Measurements from ENCODE around the gene HDAC9.

The HDAC9 gene

GRCh38 chr7:18902892-18903291 is 407.3 kb downstream of the HDAC9 start:
- H3K27ac ChIP-seq (ENCODE audit: low read depth, low read length), result no peak overlapping the region
- no peaks in the 10 kb centered on the region for H4K20me1 ChIP-seq (ENCODE audit: low read depth, low read length)
- H3K4me2 ChIP-seq (ENCODE audit: low read depth, low read length, poor library complexity, severe bottlenecking), result no peak overlapping the region
- no peaks in the 10 kb centered on the region for H3K79me2 ChIP-seq (ENCODE audit: insufficient read depth, low read length)
- H2AFZ ChIP-seq (ENCODE audit: low read depth, low read length, severe bottlenecking), result no peak overlapping the region
- TF ChIP-seq CTCF (IDR thresholded peaks at IDR 0.05; ENCODE audit: insufficient read depth, low read length, poor library complexity, severe bottlenecking) (no peak), EZH2phosphoT487 (conservative IDR thresholded peaks at IDR 0.05; ENCODE audit: low read length) (no peak)
- no peaks in the 10 kb centered on the region for H3F3A ChIP-seq (ENCODE audit: insufficient read depth)
- no peaks in the 10 kb centered on the region for H3K27me3 ChIP-seq (ENCODE audit: low read length)
- H3K36me3 ChIP-seq (ENCODE audit: low read length), result no peaks in the 10 kb centered on the region
- H3K9me2 ChIP-seq (replicated peaks; ENCODE audit: insufficient read depth, low read length), result no peaks in the 10 kb centered on the region
- no peak overlapping the region for H3K4me3 ChIP-seq (ENCODE audit: insufficient read depth, low read length, poor library complexity, severe bottlenecking)
- no peak overlapping the region for H3K9ac ChIP-seq (ENCODE audit: low read length)
- H3K9me3 ChIP-seq (ENCODE audit: insufficient read depth, low read length), result no peaks in the 10 kb centered on the region

GRCh38 chr7:18903695-18904094 is 408.1 kb downstream of the HDAC9 start:
- no peaks in the 10 kb centered on the region for H4K20me1 ChIP-seq (ENCODE audit: low read depth, low read length)
- no peaks in the 10 kb centered on the region for H3K27me3 ChIP-seq (ENCODE audit: low read length)
- TF ChIP-seq EZH2phosphoT487 (conservative IDR thresholded peaks at IDR 0.05; ENCODE audit: low read length) (no peak), CTCF (IDR thresholded peaks at IDR 0.05; ENCODE audit: insufficient read depth, low read length, poor library complexity, severe bottlenecking) (no peak)
- H3K9me3 ChIP-seq (ENCODE audit: insufficient read depth, low read length), result no peaks in the 10 kb centered on the region
- H3K79me2 ChIP-seq (ENCODE audit: insufficient read depth, low read length), result no peaks in the 10 kb centered on the region
- H3K4me2 ChIP-seq (ENCODE audit: low read depth, low read length, poor library complexity, severe bottlenecking), result no peak overlapping the region
- no peak overlapping the region for H2AFZ ChIP-seq (ENCODE audit: low read depth, low read length, severe bottlenecking)
- no peaks in the 10 kb centered on the region for H3K36me3 ChIP-seq (ENCODE audit: low read length)
- no peak overlapping the region for H3K4me3 ChIP-seq (ENCODE audit: insufficient read depth, low read length, poor library complexity, severe bottlenecking)
- no peak overlapping the region for H3K9ac ChIP-seq (ENCODE audit: low read length)
- no peaks in the 10 kb centered on the region for H3F3A ChIP-seq (ENCODE audit: insufficient read depth)
- no peaks in the 10 kb centered on the region for H3K9me2 ChIP-seq (replicated peaks; ENCODE audit: insufficient read depth, low read length)
- no peak overlapping the region for H3K27ac ChIP-seq (ENCODE audit: low read depth, low read length)

GRCh38 chr7:18905316-18905943 is 409.9 kb downstream of the HDAC9 start:
- Histone ChIP-seq H4K20me1 (ENCODE audit: low read depth, low read length) (no peaks in the 10 kb centered on the region), H3F3A (ENCODE audit: insufficient read depth) (no peaks in the 10 kb centered on the region), H3K4me2 (ENCODE audit: low read depth, low read length, poor library complexity, severe bottlenecking) (no peak overlapping the region), H2AFZ (ENCODE audit: low read depth, low read length, severe bottlenecking) (no peak overlapping the region), H3K79me2 (ENCODE audit: insufficient read depth, low read length) (no peaks in the 10 kb centered on the region), H3K9ac (ENCODE audit: low read length) (no peak overlapping the region), H3K27ac (ENCODE audit: low read depth, low read length) (no peak overlapping the region), H3K36me3 (ENCODE audit: low read length) (no peaks in the 10 kb centered on the region), H3K9me2 (replicated peaks; ENCODE audit: insufficient read depth, low read length) (no peaks in the 10 kb centered on the region), H3K27me3 (ENCODE audit: low read length) (no peaks in the 10 kb centered on the region), H3K9me3 (ENCODE audit: insufficient read depth, low read length) (no peaks in the 10 kb centered on the region), H3K4me3 (ENCODE audit: insufficient read depth, low read length, poor library complexity, severe bottlenecking) (no peak overlapping the region)
- TF ChIP-seq EZH2phosphoT487 (conservative IDR thresholded peaks at IDR 0.05; ENCODE audit: low read length) (no peak), CTCF (IDR thresholded peaks at IDR 0.05; ENCODE audit: insufficient read depth, low read length, poor library complexity, severe bottlenecking) (no peak)
